Mesenchymal stem cell (in vitro differentiated cells and primary cell): ENCODE results near the gene CCDC27.

Source experiments
- DNase-seq: peaks from one replicate; pipeline ENCODE4 v3.0.0-alpha.2; 2013
- H2AFZ ChIP-seq: one replicate; pipeline ENCODE4 v1.6.1; 2013; ENCODE audit warnings: low read depth, mild to moderate bottlenecking, control low read depth, inconsistent platforms, low read length, moderate library complexity
- H2AK5ac ChIP-seq: 2 replicates; pipeline ENCODE4 v1.6.1; 2013; ENCODE audit warnings: low read length, moderate library complexity, mild to moderate bottlenecking, inconsistent platforms; ENCODE audit not compliant: severe bottlenecking
- H2BK120ac ChIP-seq: one replicate; pipeline ENCODE4 v1.6.1; 2013; ENCODE audit warnings: low read depth, mild to moderate bottlenecking, inconsistent platforms, low read length, moderate library complexity
- H2BK12ac ChIP-seq, 2 experiments: one replicate each; pipeline ENCODE4 v1.6.1; 2013; ENCODE audit warnings: inconsistent platforms in 2 of 2, low read length in 2 of 2, mild to moderate bottlenecking in 2 of 2, moderate library complexity in 2 of 2, control low read depth in 1 of 2
- H2BK15ac ChIP-seq: one replicate; pipeline ENCODE4 v1.6.1; 2013; ENCODE audit warnings: mild to moderate bottlenecking, low read depth, inconsistent platforms; ENCODE audit not compliant: poor library complexity, severe bottlenecking
- H2BK5ac ChIP-seq: 2 replicates; pipeline ENCODE4 v1.6.1; 2013; ENCODE audit warnings: low read depth, mild to moderate bottlenecking, low read length, control low read depth, inconsistent platforms; ENCODE audit not compliant: poor library complexity, severe bottlenecking
- H3K14ac ChIP-seq, 2 experiments: one replicate each; pipeline ENCODE4 v1.6.1; 2013; ENCODE audit warnings: inconsistent platforms in 2 of 2, low read length in 2 of 2, control low read depth in 1 of 2, mild to moderate bottlenecking in 1 of 2, moderate library complexity in 1 of 2
- H3K18ac ChIP-seq, 2 experiments: one replicate each; pipeline ENCODE4 v1.6.1; 2013; ENCODE audit warnings: inconsistent platforms in 2 of 2, low read length in 2 of 2, control low read depth in 1 of 2, low read depth in 1 of 2, mild to moderate bottlenecking in 1 of 2
- H3K23ac ChIP-seq, 2 experiments: one replicate each; pipeline ENCODE4 v1.6.1; 2013; ENCODE audit warnings: inconsistent platforms in 2 of 2, low read length in 2 of 2, mild to moderate bottlenecking in 2 of 2, moderate library complexity in 2 of 2, control low read depth in 1 of 2
- H3K27ac ChIP-seq: 2 replicates; pipeline ENCODE4 v1.5.1; 2013; ENCODE audit warnings: mild to moderate bottlenecking, moderate library complexity, low read length, control low read depth, inconsistent platforms; ENCODE audit not compliant: poor library complexity, severe bottlenecking
- H3K27me3 ChIP-seq, 2 experiments: 2 replicates each; pipeline versions ENCODE4 v1.6.1 to v1.7.0; 2013; ENCODE audit warnings: low read length in 2 of 2, mild to moderate bottlenecking in 2 of 2, moderate library complexity in 2 of 2, control low read depth in 1 of 2, inconsistent platforms in 1 of 2; ENCODE audit not compliant: control insufficient read depth in 1 of 2, insufficient read depth in 1 of 2
- H3K36me3 ChIP-seq, 2 experiments: 2 replicates each; pipeline versions ENCODE4 v1.6.1 to v1.7.0; 2013; ENCODE audit warnings: low read length in 2 of 2, control low read depth in 1 of 2, inconsistent platforms in 1 of 2, low read depth in 1 of 2, mild to moderate bottlenecking in 1 of 2; ENCODE audit not compliant: insufficient read depth in 2 of 2, control insufficient read depth in 1 of 2
- H3K4ac ChIP-seq, 2 experiments: one replicate each; pipeline ENCODE4 v1.6.1; 2013; ENCODE audit warnings: inconsistent platforms in 2 of 2, low read length in 2 of 2, mild to moderate bottlenecking in 2 of 2, moderate library complexity in 2 of 2, control low read depth in 1 of 2, low read depth in 1 of 2
- H3K4me1 ChIP-seq: 2 replicates; pipeline ENCODE4 v1.6.1; 2013; ENCODE audit warnings: low read depth, low read length, control low read depth; ENCODE audit not compliant: control insufficient read depth, insufficient read depth
- H3K4me2 ChIP-seq: 2 replicates; pipeline ENCODE4 v1.6.1; 2013; ENCODE audit warnings: low read length, mild to moderate bottlenecking, inconsistent platforms; ENCODE audit not compliant: poor library complexity, severe bottlenecking
- H3K4me3 ChIP-seq, 2 experiments: 2 replicates each; pipeline versions ENCODE4 v1.5.1 to v1.7.0; 2013; ENCODE audit warnings: low read length in 2 of 2, mild to moderate bottlenecking in 2 of 2, control low read depth in 1 of 2, low read depth in 1 of 2; ENCODE audit not compliant: insufficient read depth in 1 of 2
- H3K79me1 ChIP-seq: replicated peaks from 2 replicates; pipeline ENCODE4 v1.6.1; 2013; ENCODE audit warnings: mild to moderate bottlenecking, control low read depth, low read length, inconsistent platforms; ENCODE audit not compliant: poor library complexity, severe bottlenecking
- H3K9ac ChIP-seq: 2 replicates; pipeline ENCODE4 v1.7.0; 2013; ENCODE audit warnings: mild to moderate bottlenecking, low read length, moderate library complexity
- H3K9me3 ChIP-seq: 2 replicates; pipeline ENCODE4 v1.7.0; 2013; ENCODE audit warnings: mild to moderate bottlenecking, low read length; ENCODE audit not compliant: control insufficient read depth
- H4K8ac ChIP-seq: one replicate; pipeline ENCODE4 v1.6.1; 2013; ENCODE audit warnings: inconsistent platforms, mild to moderate bottlenecking, low read length, moderate library complexity
- H4K91ac ChIP-seq: one replicate; pipeline ENCODE4 v1.6.1; 2013; ENCODE audit warnings: mild to moderate bottlenecking, low read length, inconsistent platforms
- WGBS: methylation state at CpG from one replicate; pipeline ENCODE4 v1.1.7; 2013; ENCODE audit warnings: mixed read lengths; 5-methylcytosine and 5-hydroxymethylcytosine counted together

The CCDC27 gene

DNA sequence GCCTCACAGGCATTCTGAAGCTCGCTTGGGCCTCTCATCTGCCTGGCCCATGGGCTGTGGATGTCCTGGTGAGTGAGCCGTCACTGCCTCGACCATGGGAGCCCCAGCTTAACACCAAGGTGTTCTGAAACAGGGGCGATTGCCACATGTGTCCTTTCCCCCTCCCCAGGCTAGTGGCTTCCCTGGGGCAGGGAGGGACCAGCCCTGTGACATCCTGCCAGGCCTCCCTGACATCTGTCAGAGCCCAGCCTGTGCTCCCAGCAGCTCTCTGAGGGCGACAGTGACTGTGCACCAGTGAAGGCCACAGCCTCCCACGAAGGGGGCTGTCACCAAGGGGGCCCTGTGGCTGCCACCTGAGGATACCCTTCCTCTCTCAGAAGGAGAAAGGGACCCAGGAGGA lies 35.9 kb upstream of the CCDC27 start:
- no peak overlapping the region for H4K91ac ChIP-seq
- no peak for DNase-seq
- no peak overlapping the region for H3K18ac ChIP-seq
- H2BK120ac ChIP-seq, result no peak overlapping the region
- H3K9ac ChIP-seq, result no peak overlapping the region
- no peaks in the 10 kb centered on the region for H3K9me3 ChIP-seq
- H2AK5ac ChIP-seq, result no peak overlapping the region
- H3K23ac ChIP-seq, result no peak overlapping the region
- peaks cover 2% of the 10 kb centered on the region for H3K4me1 ChIP-seq
- H3K14ac ChIP-seq, result no peak overlapping the region
- H2BK5ac ChIP-seq, result no peak overlapping the region
- WGBS, result 67% methylated on average over 6 of the region's 6 CpGs
- no peak overlapping the region for H4K8ac ChIP-seq
- no peaks in the 10 kb centered on the region for H3K79me1 ChIP-seq
- no peak overlapping the region for H3K4me3 ChIP-seq
- H3K4me2 ChIP-seq, result no peak overlapping the region
- H2BK12ac ChIP-seq, result no peak overlapping the region
- H3K4ac ChIP-seq, result no peak overlapping the region
- H3K27ac ChIP-seq, result no peak overlapping the region
- H3K27me3 ChIP-seq, result peaks cover 44 to 81% of the 10 kb centered on the region in 2 experiments
- no peak overlapping the region for H2BK15ac ChIP-seq
- H3K36me3 ChIP-seq, result no peaks in the 10 kb centered on the region
- H2AFZ ChIP-seq, result no peak overlapping the region

DNA sequence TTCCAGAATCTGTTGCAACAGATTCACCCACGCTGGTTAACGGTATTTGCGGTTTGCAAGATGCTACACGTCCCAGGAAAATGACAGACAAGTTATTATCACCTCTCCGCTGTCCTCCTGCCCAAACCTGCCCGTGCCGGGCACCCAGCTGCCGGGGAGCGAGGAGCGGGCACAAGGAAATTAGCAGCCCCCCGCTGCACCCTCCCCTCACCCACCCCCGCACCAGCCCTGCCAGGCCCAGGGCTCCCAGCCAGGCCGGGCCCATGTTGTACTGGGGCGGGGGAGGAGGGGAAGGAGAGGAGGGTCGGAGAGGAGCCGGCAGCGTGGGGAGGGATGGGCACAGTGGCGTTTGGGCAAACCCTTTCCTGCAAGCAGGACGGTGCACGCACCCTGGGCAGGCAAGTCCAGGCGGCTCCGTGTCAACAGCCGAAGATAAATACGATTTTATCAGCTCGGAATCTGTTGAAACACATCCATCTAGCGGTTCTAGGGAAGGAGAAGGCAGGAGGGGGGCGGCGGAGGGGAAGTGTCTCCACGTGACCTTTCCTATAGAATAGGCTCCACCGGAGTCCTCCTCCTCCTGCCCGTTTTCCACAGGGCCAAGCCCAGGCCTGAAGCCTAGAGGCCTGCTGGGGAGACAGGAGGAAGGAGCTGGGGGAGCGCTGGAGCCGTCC lies 35.1 kb upstream of the CCDC27 start:
- Histone ChIP-seq H3K4me1 (peaks cover 2% of the 10 kb centered on the region), H3K36me3 (no peaks in the 10 kb centered on the region), H3K27ac (no peak overlapping the region), H2BK120ac (no peak overlapping the region), H3K9me3 (no peaks in the 10 kb centered on the region), H2AK5ac (no peak overlapping the region), H3K9ac (no peak overlapping the region), H3K23ac (no peak overlapping the region), H3K27me3 (peaks cover 43 to 73% of the 10 kb centered on the region in 2 experiments), H3K4ac (no peak overlapping the region), H3K4me2 (no peak overlapping the region), H4K8ac (no peak overlapping the region), H2BK15ac (no peak overlapping the region), H3K4me3 (no peak overlapping the region), H2BK5ac (no peak overlapping the region), H2AFZ (no peak overlapping the region), H4K91ac (no peak overlapping the region), H3K79me1 (no peaks in the 10 kb centered on the region), H3K18ac (no peak overlapping the region), H2BK12ac (no peak overlapping the region), H3K14ac (no peak overlapping the region)
- no peak for DNase-seq
- whole genome bisulfite sequencing, result 46% methylated on average over 17 of the region's 33 CpGs

GRCh38 chr1:3717715-3718601 lies 34.3 kb upstream of the CCDC27 start:
- Histone ChIP-seq H4K91ac (no peak overlapping the region), H2AFZ (no peak overlapping the region), H2BK5ac (no peak overlapping the region), H4K8ac (no peak overlapping the region), H2BK120ac (no peak overlapping the region), H3K79me1 (no peaks in the 10 kb centered on the region), H3K27ac (no peak overlapping the region), H3K23ac (no peak overlapping the region), H3K27me3 (peaks cover 37 to 67% of the 10 kb centered on the region in 2 experiments), H3K9me3 (no peaks in the 10 kb centered on the region), H3K36me3 (no peaks in the 10 kb centered on the region), H3K14ac (no peak overlapping the region), H3K4me1 (peaks cover 2% of the 10 kb centered on the region), H3K4me3 (no peak overlapping the region), H3K4ac (no peak overlapping the region), H3K4me2 (no peak overlapping the region), H2BK15ac (no peak overlapping the region), H2AK5ac (no peak overlapping the region), H2BK12ac (no peak overlapping the region), H3K18ac (no peak overlapping the region), H3K9ac (no peak overlapping the region)
- peak; percentile 19 for DNase-seq
- 14% methylated on average over 39 of the region's 40 CpGs for WGBS

GRCh38 chr1:3718764-3719163 lies 33.5 kb upstream of the CCDC27 start:
- no peaks in the 10 kb centered on the region for H3K79me1 ChIP-seq
- DNase-seq, result no peak
- no peak overlapping the region for H4K8ac ChIP-seq
- H3K9me3 ChIP-seq, result no peaks in the 10 kb centered on the region
- H3K4me2 ChIP-seq, result no peak overlapping the region
- no peak overlapping the region for H3K18ac ChIP-seq
- H2AK5ac ChIP-seq, result no peak overlapping the region
- H3K36me3 ChIP-seq, result no peaks in the 10 kb centered on the region
- peaks cover 2% of the 10 kb centered on the region for H3K4me1 ChIP-seq
- H2BK120ac ChIP-seq, result no peak overlapping the region
- H3K27me3 ChIP-seq, result peaks cover 29 to 59% of the 10 kb centered on the region in 2 experiments
- no peak overlapping the region for H3K4me3 ChIP-seq
- H3K9ac ChIP-seq, result no peak overlapping the region
- WGBS, result 77% methylated on average over 12 of the region's 14 CpGs
- H4K91ac ChIP-seq, result no peak overlapping the region
- no peak overlapping the region for H2BK5ac ChIP-seq
- no peak overlapping the region for H3K4ac ChIP-seq
- no peak overlapping the region for H2BK15ac ChIP-seq
- H3K23ac ChIP-seq, result no peak overlapping the region
- H2BK12ac ChIP-seq, result no peak overlapping the region
- no peak overlapping the region for H3K14ac ChIP-seq
- H2AFZ ChIP-seq, result no peak overlapping the region
- no peak overlapping the region for H3K27ac ChIP-seq
